ENCODE measurements around the gene RBM15.

The RBM15 gene

GRCh38 chr1:110343249-110343648 is 4.1 kb downstream of the RBM15 start:
- H3K27ac ChIP-seq: no peak overlapping the region
- TF ChIP-seq CTCF (IDR thresholded peaks at IDR 0.05): no peak
- no peak for TF ChIP-seq ZFX (IDR thresholded peaks at IDR 0.05; ENCODE audit: borderline replicate concordance)

- no peak for TF ChIP-seq CTCF (IDR thresholded peaks at IDR 0.05)
- no peak for TF ChIP-seq ZFX (IDR thresholded peaks at IDR 0.05; ENCODE audit: borderline replicate concordance)
- no peak overlapping the region for H3K27ac ChIP-seq
Measured at GRCh38 chr1:110344152-110344551, 5.0 kb downstream of the RBM15 start.

- no peak overlapping the region for H3K27ac ChIP-seq
Measured at GRCh38 chr1:110345480-110345879, 6.3 kb downstream of the RBM15 start.

GRCh38 chr1:110346690-110347089 is 7.5 kb downstream of the RBM15 start:
- TF ChIP-seq ZFX (IDR thresholded peaks at IDR 0.05; ENCODE audit: borderline replicate concordance) (no peak), CTCF (IDR thresholded peaks at IDR 0.05) (no peak)
- H3K27ac ChIP-seq: no peak overlapping the region

More at GRCh38 chr1:110345480-110345879, 6.3 kb downstream of the RBM15 start:
- TF ChIP-seq CTCF (IDR thresholded peaks at IDR 0.05): no peak
- no peak for TF ChIP-seq ZFX (IDR thresholded peaks at IDR 0.05; ENCODE audit: borderline replicate concordance)

GRCh38 chr1:110347182-110347893 is 8.2 kb downstream of the RBM15 start:
- no peak overlapping the region for H3K27ac ChIP-seq

GRCh38 chr1:110348050-110348449 is 8.9 kb downstream of the RBM15 start:
- no peak overlapping the region for H3K27ac ChIP-seq
- TF ChIP-seq CTCF (IDR thresholded peaks at IDR 0.05): no peak
- no peak for TF ChIP-seq ZFX (IDR thresholded peaks at IDR 0.05; ENCODE audit: borderline replicate concordance)

More at GRCh38 chr1:110347182-110347893, 8.2 kb downstream of the RBM15 start:
- TF ChIP-seq CTCF (IDR thresholded peaks at IDR 0.05): no peak
- TF ChIP-seq ZFX (IDR thresholded peaks at IDR 0.05; ENCODE audit: borderline replicate concordance): no peak

- TF ChIP-seq CTCF (IDR thresholded peaks at IDR 0.05) (no peak), ZFX (IDR thresholded peaks at IDR 0.05; ENCODE audit: borderline replicate concordance) (no peak)
Measured at GRCh38 chr1:110348771-110349170, 9.6 kb downstream of the RBM15 start.

More at GRCh38 chr1:110348771-110349170, 9.6 kb downstream of the RBM15 start:
- H3K27ac ChIP-seq: no peak overlapping the region
